Neuronal stem cell (in vitro differentiated cells): ENCODE data around the gene VSIR.

ENCODE experiments used
- DNase-seq: peaks from one replicate; pipeline ENCODE4 v3.0.0-alpha.2; 2013; ENCODE audit warnings: low spot score
- H2AFZ ChIP-seq: one replicate; pipeline ENCODE4 v1.6.1; 2013; ENCODE audit warnings: mild to moderate bottlenecking, low read length, inconsistent platforms
- H2AK5ac ChIP-seq: 2 replicates; pipeline ENCODE4 v1.6.1; 2013; ENCODE audit warnings: low read depth, mild to moderate bottlenecking, inconsistent platforms, low read length, moderate library complexity, mixed read lengths
- H2BK120ac ChIP-seq: 2 replicates; pipeline ENCODE4 v1.6.1; 2013; ENCODE audit warnings: low read depth, mild to moderate bottlenecking, inconsistent platforms, low read length, moderate library complexity, mixed read lengths
- H2BK12ac ChIP-seq: one replicate; pipeline ENCODE4 v1.6.1; 2013; ENCODE audit warnings: low read length, inconsistent platforms
- H2BK15ac ChIP-seq: 2 replicates; pipeline ENCODE4 v1.6.1; 2013; ENCODE audit warnings: mild to moderate bottlenecking, low read length, inconsistent platforms, mixed read lengths
- H2BK5ac ChIP-seq: one replicate; pipeline ENCODE4 v1.6.1; 2013; ENCODE audit warnings: inconsistent platforms, mild to moderate bottlenecking, low read length, moderate library complexity
- H3K14ac ChIP-seq: one replicate; pipeline ENCODE4 v1.6.1; 2013; ENCODE audit warnings: low read length, inconsistent platforms
- H3K18ac ChIP-seq: 2 replicates; pipeline ENCODE4 v1.6.1; 2013; ENCODE audit warnings: low read length, inconsistent platforms
- H3K23ac ChIP-seq: 2 replicates; pipeline ENCODE4 v1.6.1; 2013; ENCODE audit warnings: low read depth, mild to moderate bottlenecking, mixed read lengths, low read length, inconsistent platforms; ENCODE audit not compliant: poor library complexity
- H3K27ac ChIP-seq: replicated peaks from 3 replicates; pipeline ENCODE4 v1.5.1; 2013; ENCODE audit warnings: low read length, inconsistent platforms
- H3K27me3 ChIP-seq, 3 experiments: 2 replicates each; pipeline ENCODE4 v1.6.1; 2013; ENCODE audit warnings: low read length in 3 of 3, mild to moderate bottlenecking in 2 of 3, inconsistent platforms in 1 of 3, low read depth in 1 of 3, mixed read lengths in 1 of 3, moderate library complexity in 1 of 3; ENCODE audit not compliant: control insufficient read depth in 3 of 3, insufficient read depth in 3 of 3
- H3K36me3 ChIP-seq, 2 donors: replicated peaks in 1 of 2; 2 replicates each; pipeline ENCODE4 v1.6.1; 2013; ENCODE audit warnings: low read length in 2 of 2; ENCODE audit not compliant: control insufficient read depth in 2 of 2, insufficient read depth in 2 of 2
- H3K4ac ChIP-seq: 2 replicates; pipeline ENCODE4 v1.6.1; 2013; ENCODE audit warnings: inconsistent platforms, mild to moderate bottlenecking, low read length, moderate library complexity
- H3K4me1 ChIP-seq, 2 donors: 1 replicate in 1 of 2; 2 replicates in 1 of 2; pipeline ENCODE4 v1.6.1; 2013; ENCODE audit warnings: low read length in 2 of 2, low read depth in 1 of 2; ENCODE audit not compliant: control insufficient read depth in 2 of 2, insufficient read depth in 1 of 2
- H3K4me2 ChIP-seq: one replicate; pipeline ENCODE4 v1.6.1; 2013; ENCODE audit warnings: mild to moderate bottlenecking, low read length, inconsistent platforms; ENCODE audit not compliant: insufficient read depth, poor library complexity, severe bottlenecking
- H3K4me3 ChIP-seq, 2 donors: 2 replicates each; pipeline ENCODE4 v1.5.1; 2013; ENCODE audit warnings: low read length in 2 of 2, mild to moderate bottlenecking in 2 of 2, inconsistent platforms in 1 of 2, moderate library complexity in 1 of 2
- H3K79me1 ChIP-seq: one replicate; pipeline ENCODE4 v1.6.1; 2013; ENCODE audit warnings: low read depth, mild to moderate bottlenecking, inconsistent platforms, low read length, moderate library complexity
- H3K9ac ChIP-seq: one replicate; pipeline ENCODE4 v1.6.1; 2013; ENCODE audit warnings: mild to moderate bottlenecking, low read depth, low read length, inconsistent platforms; ENCODE audit not compliant: poor library complexity
- H3K9me3 ChIP-seq, 2 donors: replicated peaks in 1 of 2; 2 replicates each; pipeline versions ENCODE3 to v1.6.1; 2013; ENCODE audit warnings: low read length in 2 of 2, mild to moderate bottlenecking in 2 of 2, inconsistent platforms in 1 of 2, low read depth in 1 of 2, mixed read lengths in 1 of 2, moderate library complexity in 1 of 2; ENCODE audit not compliant: control insufficient read depth in 2 of 2, insufficient read depth in 1 of 2
- H4K8ac ChIP-seq: one replicate; pipeline ENCODE4 v1.6.1; 2013; ENCODE audit warnings: low read depth, mild to moderate bottlenecking, inconsistent platforms, low read length, moderate library complexity
- H4K91ac ChIP-seq: one replicate; pipeline ENCODE4 v1.6.1; 2013; ENCODE audit warnings: low read length, low read depth, mild to moderate bottlenecking, inconsistent platforms; ENCODE audit not compliant: poor library complexity
- WGBS, 2 donors: extraction: QIAGEN DNeasy Blood & Tissue Kit; methylation state at CpG; one replicate each; pipeline ENCODE4 v1.1.7; 2013; ENCODE audit warnings: missing lambda C conversion rate in 2 of 2, mixed read lengths in 1 of 2; ENCODE audit not compliant: insufficient read length in 2 of 2, insufficient replicate concordance in 1 of 2; ENCODE audit errors: extremely low coverage in 2 of 2; 5-methylcytosine and 5-hydroxymethylcytosine counted together

The VSIR gene

DNA sequence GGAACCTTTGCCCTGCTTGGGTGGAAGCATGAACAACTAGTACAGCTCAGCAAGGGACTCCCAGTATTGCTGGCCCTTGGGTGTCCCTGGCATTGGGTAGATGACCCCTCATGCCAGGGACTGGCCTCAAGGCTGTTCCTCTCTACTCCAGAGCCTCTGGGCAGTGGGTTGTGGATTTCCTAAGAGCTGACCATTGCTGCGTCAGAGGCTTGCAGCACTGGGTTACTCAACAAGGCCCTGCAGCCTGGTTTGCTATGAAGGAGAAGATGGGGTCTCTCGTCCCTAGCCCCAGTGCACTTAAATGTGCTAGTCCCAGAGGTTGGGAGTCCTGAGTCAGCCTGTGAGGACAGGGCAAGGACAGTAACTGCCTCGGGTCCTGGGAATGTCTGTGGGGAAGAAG lies 2.5 kb downstream of the VSIR start:
- Histone ChIP-seq H2BK15ac (no peak overlapping the region), H4K8ac (no peak overlapping the region), H3K27ac (no peak overlapping the region), H2BK5ac (no peak overlapping the region), H3K36me3 (no peaks in the 10 kb centered on the region), H2AFZ (no peak overlapping the region), H3K18ac (no peak overlapping the region), H3K9me3 (no peaks in the 10 kb centered on the region), H3K27me3 (peaks cover 0 to 57% (median 18%) of the 10 kb centered on the region in 3 experiments), H3K4me2 (no peak overlapping the region), H2BK12ac (no peak overlapping the region), H3K14ac (no peak overlapping the region), H3K23ac (no peak overlapping the region), H3K4ac (no peak overlapping the region), H2AK5ac (no peak overlapping the region), H2BK120ac (no peak overlapping the region), H3K79me1 (no peaks in the 10 kb centered on the region), H4K91ac (no peak overlapping the region), H3K4me1 (peaks cover 4 to 8% of the 10 kb centered on the region in 2 donors), H3K9ac (no peak overlapping the region), H3K4me3 (no peak overlapping the region)
- no CpG with 5 or more reads among the region's 3 CpGs for WGBS, 2 donors
- no peak for DNase-seq

DNA sequence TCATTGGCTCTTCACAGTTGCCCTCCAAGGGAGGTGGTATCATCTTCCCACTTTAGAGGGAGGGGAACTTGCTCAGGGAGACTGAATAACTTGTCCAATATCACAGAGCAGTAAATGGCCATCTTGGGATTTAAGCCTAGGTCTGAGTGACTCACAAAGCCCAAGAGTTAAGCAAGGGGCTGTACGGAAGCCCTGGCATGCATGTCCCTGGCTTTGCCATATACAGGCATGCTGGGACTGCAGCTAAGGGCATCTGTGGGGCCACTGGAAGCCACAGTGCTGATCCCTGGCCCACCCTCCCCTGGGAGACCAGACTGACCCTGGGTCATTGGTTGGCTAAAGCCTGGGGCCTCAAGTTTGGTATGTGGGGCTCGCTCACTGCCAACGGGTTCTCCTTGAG lies 3.1 kb downstream of the VSIR start:
- Histone ChIP-seq H3K9me3 (no peaks in the 10 kb centered on the region), H3K14ac (no peak overlapping the region), H2BK15ac (no peak overlapping the region), H2BK12ac (no peak overlapping the region), H3K36me3 (no peaks in the 10 kb centered on the region), H3K79me1 (no peaks in the 10 kb centered on the region), H4K91ac (no peak overlapping the region), H3K27me3 (peaks cover 0 to 57% (median 18%) of the 10 kb centered on the region in 3 experiments), H3K4me1 (peaks cover 4 to 8% of the 10 kb centered on the region in 2 donors), H3K4me2 (no peak overlapping the region), H2AFZ (no peak overlapping the region), H3K4ac (no peak overlapping the region), H2AK5ac (no peak overlapping the region), H4K8ac (no peak overlapping the region), H2BK120ac (no peak overlapping the region), H3K9ac (no peak overlapping the region), H3K27ac (no peak overlapping the region), H3K23ac (no peak overlapping the region), H3K4me3 (no peak overlapping the region), H3K18ac (no peak overlapping the region), H2BK5ac (no peak overlapping the region)
- WGBS, 2 donors: no CpG with 5 or more reads among the region's 3 CpGs
- DNase-seq: no peak

DNA sequence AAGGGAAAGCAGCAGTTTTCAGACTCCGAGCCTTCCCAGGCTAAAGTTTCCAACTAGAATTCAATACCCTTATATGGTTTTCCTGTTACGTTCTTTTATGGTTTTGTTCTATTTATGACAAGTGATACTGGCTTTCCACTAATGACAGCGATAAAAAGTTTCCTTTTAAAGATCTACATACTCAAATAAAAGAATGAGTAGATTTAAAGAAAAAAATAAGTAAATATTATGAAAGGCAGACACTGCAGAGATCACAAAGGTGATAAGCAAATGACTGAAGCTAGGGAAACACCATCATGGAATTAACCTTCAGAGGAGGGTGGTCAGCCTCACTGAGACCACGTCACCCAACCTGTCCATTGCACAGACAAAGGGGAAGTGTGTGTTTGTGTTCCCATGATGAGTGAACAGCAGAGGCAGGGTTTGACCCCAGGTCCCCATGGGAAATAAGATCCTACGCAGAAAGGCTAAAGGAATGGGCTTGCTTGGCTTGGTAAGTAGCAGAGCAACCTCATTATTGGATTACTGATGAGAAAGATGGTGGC lies 4.0 kb downstream of the VSIR start:
- Histone ChIP-seq H3K27ac (no peak overlapping the region), H2AK5ac (no peak overlapping the region), H3K9me3 (no peaks in the 10 kb centered on the region), H4K91ac (no peak overlapping the region), H3K23ac (no peak overlapping the region), H3K14ac (no peak overlapping the region), H3K18ac (no peak overlapping the region), H3K27me3 (peaks cover 0 to 54% (median 18%) of the 10 kb centered on the region in 3 experiments), H2BK120ac (no peak overlapping the region), H3K4me1 (peaks cover 4 to 8% of the 10 kb centered on the region in 2 donors), H2BK15ac (no peak overlapping the region), H3K4me3 (no peak overlapping the region), H3K4me2 (no peak overlapping the region), H3K36me3 (no peaks in the 10 kb centered on the region), H3K9ac (no peak overlapping the region), H3K4ac (no peak overlapping the region), H2AFZ (no peak overlapping the region), H3K79me1 (no peaks in the 10 kb centered on the region), H2BK5ac (no peak overlapping the region), H4K8ac (no peak overlapping the region), H2BK12ac (no peak overlapping the region)
- no CpG with 5 or more reads among the region's 5 CpGs for WGBS, 2 donors
- DNase-seq: no peak

DNA sequence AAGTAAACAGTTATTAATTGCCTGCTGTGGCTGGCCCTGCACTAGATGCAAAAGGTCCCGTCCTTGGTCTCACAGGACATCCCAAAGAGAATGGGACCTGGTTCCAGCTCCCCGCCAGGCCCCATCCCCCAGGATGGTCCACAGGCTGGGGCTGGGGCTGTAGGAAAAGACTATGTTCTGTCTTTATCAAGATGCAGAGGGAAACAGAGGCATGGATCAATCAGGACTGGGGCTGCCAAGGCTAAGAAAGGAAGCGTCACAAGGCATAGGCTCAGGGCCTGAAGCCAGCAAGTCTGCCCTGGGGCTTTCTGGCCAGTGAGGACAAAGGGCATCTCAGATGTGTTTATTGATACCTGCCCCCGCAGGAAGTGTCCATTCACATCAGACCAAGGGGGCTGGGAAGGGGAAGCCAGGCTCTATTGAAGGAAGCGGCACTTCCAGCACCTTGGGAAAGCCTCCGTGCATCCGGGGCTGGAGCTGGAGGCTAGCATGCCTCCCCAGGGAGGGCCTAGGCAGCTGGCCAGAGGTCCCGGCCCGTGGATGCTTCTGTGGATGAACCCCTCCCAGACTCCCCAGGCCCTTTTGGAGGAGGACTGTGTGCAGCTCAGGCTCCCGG lies 5.8 kb downstream of the VSIR start:
- DNase-seq: no peak
- no peak overlapping the region for H2BK120ac ChIP-seq
- H3K27ac ChIP-seq: no peak overlapping the region
- H4K91ac ChIP-seq: no peak overlapping the region
- WGBS, 2 donors: no CpG with 5 or more reads among the region's 10 CpGs
- no peak overlapping the region for H3K14ac ChIP-seq
- H3K9ac ChIP-seq: peak overlapping the region; percentile 51
- H3K27me3 ChIP-seq: peaks cover 0 to 45% (median 8%) of the 10 kb centered on the region in 3 experiments
- no peak overlapping the region for H3K4me3 ChIP-seq
- H2BK15ac ChIP-seq: peak overlapping the region; percentile 38
- peak overlapping the region; percentile 25 for H2AK5ac ChIP-seq
- H3K23ac ChIP-seq: no peak overlapping the region
- H3K18ac ChIP-seq: peak overlapping the region; percentile 24
- peak overlapping the region; percentile 11 for H2AFZ ChIP-seq
- peaks cover 2 to 5% of the 10 kb centered on the region in 2 donors for H3K4me1 ChIP-seq
- H3K4ac ChIP-seq: no peak overlapping the region
- no peaks in the 10 kb centered on the region for H3K79me1 ChIP-seq
- H4K8ac ChIP-seq: no peak overlapping the region
- H3K9me3 ChIP-seq: no peaks in the 10 kb centered on the region
- H3K4me2 ChIP-seq: no peak overlapping the region
- H2BK12ac ChIP-seq: no peak overlapping the region
- peak overlapping the region; percentile 79 for H2BK5ac ChIP-seq
- H3K36me3 ChIP-seq: no peaks in the 10 kb centered on the region
